Activated CD4-positive, alpha-beta memory T cell treated with anti-CD3 and anti-CD28 coated beads, Interleukin-2, amount 10 ng/mL, durations not matched to agents 7 days and 5 days (primary cell): ENCODE data around the gene TPM1. TPM values are rescaled to one million over a fixed set of nuclear protein-coding genes. Genes with fewer than 3 reads are reported as not detected.

Source experiments
- CTCF ChIA-PET: fragments of 350-600 bp; sonication (Branson Sonifier 250); formaldehyde crosslinking; loops from one replicate; lab custom pipeline; 2021; ENCODE audit warnings: antibody characterized with exemption, inconsistent platforms; lab: Charles Lee
- POLR2A ChIA-PET: fragments of 350-600 bp; sonication (Branson Sonifier 250); formaldehyde crosslinking; loops from one replicate; lab custom pipeline; 2021; ENCODE audit warnings: antibody characterized with exemption; lab: Charles Lee
- DNase-seq: peaks from one replicate; pipeline ENCODE4 v3.0.0-alpha.2; 2020
- H3K27ac Mint-ChIP-seq: one replicate; pipeline ENCODE4 v1.8.0; 2021; ENCODE audit warnings: mild to moderate bottlenecking, mixed read lengths
- H3K27me3 Mint-ChIP-seq: one replicate; pipeline ENCODE4 v1.8.0; 2021; ENCODE audit warnings: mixed read lengths
- H3K36me3 Mint-ChIP-seq: one replicate; pipeline ENCODE4 v1.8.0; 2021; ENCODE audit warnings: low read depth, mixed read lengths
- H3K4me1 Mint-ChIP-seq: one replicate; pipeline ENCODE4 v1.8.0; 2021; ENCODE audit warnings: mixed read lengths
- H3K4me3 Mint-ChIP-seq: one replicate; pipeline ENCODE4 v1.8.0; 2021; ENCODE audit warnings: mild to moderate bottlenecking, mixed read lengths
- H3K9me3 Mint-ChIP-seq: one replicate; pipeline ENCODE4 v1.8.0; 2021; ENCODE audit warnings: mixed read lengths
- total RNA-seq, 2 experiments: library from RNA; stranded (reverse); gene quantifications; one replicate each; pipeline ENCODE4 v1.2.3, GENCODE V29; 2021

TPM1 gene
- total RNA-seq, 2 experiments from 2014 or later, result 4.8 to 6.2 TPM

- Mint-ChIP-seq H3K27me3 (peaks cover 2% of the 10 kb centered on the region), H3K4me3 (no peak overlapping the region), H3K36me3 (no peaks in the 10 kb centered on the region), H3K27ac (no peak overlapping the region), H3K4me1 (no peaks in the 10 kb centered on the region), H3K9me3 (no peaks in the 10 kb centered on the region)
- CTCF ChIA-PET, result no interaction called here
- DNase-seq, result no peak
- POLR2A ChIA-PET, result no interaction called here
Measured at GRCh38 chr15:63008333-63009049, 34.1 kb upstream of the TPM1 start.

- H3K27me3 Mint-ChIP-seq, result peaks cover 4% of the 10 kb centered on the region
- ChIA-PET POLR2A (no interaction called here), CTCF (no interaction called here)
Measured at GRCh38 chr15:63010386-63010785, 32.2 kb upstream of the TPM1 start.

GRCh38 chr15:63010920-63011693 is 31.4 kb upstream of the TPM1 start:
- Mint-ChIP-seq H3K4me3 (no peak overlapping the region), H3K27ac (no peak overlapping the region), H3K9me3 (no peaks in the 10 kb centered on the region), H3K27me3 (peaks cover 4% of the 10 kb centered on the region), H3K36me3 (no peaks in the 10 kb centered on the region), H3K4me1 (peaks cover 7% of the 10 kb centered on the region)
- DNase-seq, result no peak
- ChIA-PET CTCF (no interaction called here), POLR2A (no interaction called here)

More at GRCh38 chr15:63010386-63010785, 32.2 kb upstream of the TPM1 start:
- DNase-seq, result no peak
- no peak overlapping the region for H3K27ac Mint-ChIP-seq
- no peaks in the 10 kb centered on the region for H3K9me3 Mint-ChIP-seq
- H3K4me3 Mint-ChIP-seq, result no peak overlapping the region
- H3K4me1 Mint-ChIP-seq, result peaks cover 3% of the 10 kb centered on the region
- no peaks in the 10 kb centered on the region for H3K36me3 Mint-ChIP-seq

DNA sequence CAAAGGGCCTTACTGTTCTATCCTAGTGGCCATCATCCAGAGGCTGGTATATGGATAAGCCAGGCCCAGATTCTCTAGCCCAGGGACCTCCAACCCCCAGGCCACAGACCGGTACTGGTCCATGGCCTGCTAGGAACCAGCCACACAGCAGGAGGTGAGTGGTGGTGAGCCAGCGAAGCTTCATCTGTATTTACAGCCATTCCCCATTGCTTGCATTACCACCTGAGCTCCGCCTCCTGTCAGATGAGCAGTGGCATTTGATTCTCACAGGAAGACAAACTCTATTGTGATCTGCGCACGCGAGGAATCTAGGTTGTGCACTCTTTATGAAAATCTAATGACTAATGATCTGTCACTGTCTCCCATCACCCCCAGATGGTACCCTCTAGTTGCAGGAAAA is 30.1 kb upstream of the TPM1 start:
- ChIA-PET POLR2A (no interaction called here), CTCF (no interaction called here)
- Mint-ChIP-seq H3K36me3 (no peaks in the 10 kb centered on the region), H3K27me3 (peaks cover 4% of the 10 kb centered on the region), H3K4me3 (no peak overlapping the region), H3K9me3 (no peaks in the 10 kb centered on the region), H3K27ac (no peak overlapping the region), H3K4me1 (peaks cover 7% of the 10 kb centered on the region)
- no peak for DNase-seq

DNA sequence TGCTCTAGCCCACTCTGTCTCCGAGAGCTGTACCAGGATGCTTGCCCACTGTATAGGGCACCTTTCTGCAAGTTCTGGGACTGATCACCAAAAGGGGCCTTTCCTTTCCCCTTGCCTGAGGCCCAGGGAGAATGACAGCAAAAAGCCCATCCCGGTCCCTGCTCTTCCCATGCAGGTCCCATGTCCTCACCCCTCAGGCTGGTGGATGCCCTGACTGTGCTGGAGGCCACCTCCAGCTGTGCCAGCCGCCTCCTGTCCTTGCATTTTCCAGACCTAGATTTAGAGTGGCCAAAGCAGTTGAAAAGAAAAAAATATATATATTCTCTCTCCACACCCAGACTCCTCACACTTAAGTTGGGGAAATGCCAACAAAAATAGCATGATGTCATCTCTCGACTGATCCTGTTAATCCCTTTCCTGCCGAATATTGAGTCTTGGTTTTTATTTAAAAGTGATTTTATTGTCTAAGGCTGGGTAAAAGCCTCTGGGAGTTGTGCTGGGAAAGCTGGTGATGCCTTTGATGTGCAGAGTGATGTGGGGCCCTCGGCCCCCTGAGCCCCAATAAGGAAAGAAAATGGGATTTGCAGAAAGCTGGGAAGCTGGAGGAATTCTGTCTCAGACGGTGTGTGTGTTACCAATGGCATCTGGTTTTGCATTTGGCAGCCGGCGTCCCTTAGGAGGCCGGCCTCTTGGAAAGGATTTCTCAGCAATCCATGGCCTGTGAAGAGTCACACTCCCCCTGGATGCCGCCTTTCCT is 29.3 kb upstream of the TPM1 start:
- no peak overlapping the region for H3K4me3 Mint-ChIP-seq
- H3K27ac Mint-ChIP-seq, result no peak overlapping the region
- H3K4me1 Mint-ChIP-seq, result peaks cover 7% of the 10 kb centered on the region
- H3K9me3 Mint-ChIP-seq, result no peaks in the 10 kb centered on the region
- POLR2A ChIA-PET, result no interaction called here
- no peaks in the 10 kb centered on the region for H3K36me3 Mint-ChIP-seq
- CTCF ChIA-PET, result no interaction called here
- peaks cover 4% of the 10 kb centered on the region for H3K27me3 Mint-ChIP-seq
- DNase-seq, result no peak

DNA sequence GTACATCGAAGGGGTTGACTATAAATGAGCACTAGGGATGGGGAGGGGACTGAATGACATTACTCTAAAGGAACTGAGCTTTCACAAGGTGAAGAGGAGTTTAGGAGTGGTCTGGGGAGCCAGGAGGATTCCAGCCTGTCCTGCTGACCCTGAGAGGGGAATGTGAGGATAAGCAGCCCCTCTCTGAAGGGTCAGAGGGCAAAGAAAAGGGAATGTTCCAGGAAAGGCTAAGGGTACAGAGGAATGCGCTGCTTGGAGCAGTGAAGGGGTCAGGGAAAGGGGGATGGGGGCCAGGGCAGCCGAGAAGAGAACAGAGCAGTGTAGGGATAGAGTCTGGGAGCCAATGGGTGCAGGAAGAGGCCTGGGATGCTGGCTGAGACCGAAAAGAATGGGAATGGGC is 28.0 kb upstream of the TPM1 start:
- no peaks in the 10 kb centered on the region for H3K36me3 Mint-ChIP-seq
- POLR2A ChIA-PET, result no interaction called here
- H3K9me3 Mint-ChIP-seq, result no peaks in the 10 kb centered on the region
- H3K27me3 Mint-ChIP-seq, result peaks cover 2% of the 10 kb centered on the region
- no peak overlapping the region for H3K4me3 Mint-ChIP-seq
- no peak overlapping the region for H3K27ac Mint-ChIP-seq
- DNase-seq, result no peak
- CTCF ChIA-PET, result no interaction called here
- peaks cover 7% of the 10 kb centered on the region for H3K4me1 Mint-ChIP-seq

DNA sequence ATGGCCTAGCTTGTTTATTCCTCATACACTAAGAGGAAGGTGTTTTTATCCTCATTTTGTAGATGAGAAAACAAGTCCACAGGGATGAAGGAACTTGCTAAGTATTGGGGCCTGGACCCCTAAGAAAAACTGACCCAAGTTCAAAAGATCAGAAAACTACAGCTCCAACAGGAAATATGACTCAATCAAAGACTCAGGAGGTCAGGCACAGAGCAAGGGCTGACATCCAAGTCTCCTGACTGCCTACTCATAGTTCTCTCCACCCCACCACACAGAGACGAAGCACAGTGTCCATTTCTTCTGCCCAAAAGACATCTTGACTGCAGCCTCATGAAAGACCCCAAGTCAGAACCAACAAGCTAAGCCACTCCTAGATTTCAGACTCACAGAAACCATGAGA is 26.9 kb upstream of the TPM1 start:
- no peak overlapping the region for H3K4me3 Mint-ChIP-seq
- peaks cover 2% of the 10 kb centered on the region for H3K27me3 Mint-ChIP-seq
- peaks cover 7% of the 10 kb centered on the region for H3K4me1 Mint-ChIP-seq
- ChIA-PET CTCF (interaction anchor here (1.3 to 1.9 kb wide), 2 partner anchors 32 to 273 kb away, joined by 3 to 7 read pairs; no protein-coding TSS in a partner anchor), POLR2A (no interaction called here)
- DNase-seq, result no peak
- H3K9me3 Mint-ChIP-seq, result no peaks in the 10 kb centered on the region
- H3K36me3 Mint-ChIP-seq, result no peaks in the 10 kb centered on the region
- H3K27ac Mint-ChIP-seq, result no peak overlapping the region

- Mint-ChIP-seq H3K9me3 (no peaks in the 10 kb centered on the region), H3K4me1 (peaks cover 7% of the 10 kb centered on the region), H3K27ac (no peak overlapping the region), H3K36me3 (no peaks in the 10 kb centered on the region), H3K27me3 (peaks cover 2% of the 10 kb centered on the region), H3K4me3 (no peak overlapping the region)
- DNase-seq, result no peak
- ChIA-PET POLR2A (no interaction called here), CTCF (interaction anchor here (1.3 to 1.9 kb wide), 2 partner anchors 32 to 274 kb away, joined by 3 to 7 read pairs; no protein-coding TSS in a partner anchor)
Measured at GRCh38 chr15:63016234-63016633, 26.3 kb upstream of the TPM1 start.

- Mint-ChIP-seq H3K4me3 (no peak overlapping the region), H3K36me3 (no peaks in the 10 kb centered on the region), H3K4me1 (peaks cover 7% of the 10 kb centered on the region), H3K27ac (no peak overlapping the region), H3K9me3 (no peaks in the 10 kb centered on the region), H3K27me3 (peaks cover 5% of the 10 kb centered on the region)
- ChIA-PET CTCF (no interaction called here), POLR2A (no interaction called here)
- no peak for DNase-seq
Measured at GRCh38 chr15:63018639-63019038, 23.9 kb upstream of the TPM1 start.

DNA sequence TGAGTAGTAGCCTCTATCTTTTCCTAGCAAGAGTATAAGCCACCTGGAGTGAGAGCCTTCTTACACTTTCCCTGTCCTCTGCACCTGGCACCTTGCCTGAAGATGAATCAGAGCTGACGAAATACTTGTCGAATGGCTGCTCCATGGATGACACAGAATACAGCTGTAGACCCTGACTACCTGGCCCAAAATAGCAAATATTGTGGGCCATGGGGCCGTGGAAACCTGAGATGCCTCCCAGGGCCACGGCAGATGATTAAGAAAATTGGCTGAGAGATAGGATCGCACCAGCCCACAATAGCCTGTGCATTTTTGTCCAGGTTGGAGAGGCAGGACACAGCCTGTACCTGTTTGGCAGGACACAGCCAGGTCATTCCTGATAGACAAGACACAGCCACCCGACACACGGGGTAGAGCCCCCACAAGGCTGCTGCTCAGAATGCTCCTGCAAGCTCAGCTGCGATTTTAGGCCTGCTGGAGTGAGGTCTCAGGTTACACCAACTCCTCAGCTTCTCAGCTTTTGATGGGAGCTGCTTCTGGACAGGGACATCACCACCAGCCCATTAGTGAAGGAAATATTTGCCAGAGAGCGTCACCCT is 22.9 kb upstream of the TPM1 start:
- CTCF ChIA-PET, result no interaction called here
- no peak for DNase-seq
- POLR2A ChIA-PET, result no interaction called here
- Mint-ChIP-seq H3K9me3 (no peaks in the 10 kb centered on the region), H3K4me1 (peaks cover 7% of the 10 kb centered on the region), H3K27me3 (peaks cover 4% of the 10 kb centered on the region), H3K27ac (no peak overlapping the region), H3K36me3 (no peaks in the 10 kb centered on the region), H3K4me3 (no peak overlapping the region)

DNA sequence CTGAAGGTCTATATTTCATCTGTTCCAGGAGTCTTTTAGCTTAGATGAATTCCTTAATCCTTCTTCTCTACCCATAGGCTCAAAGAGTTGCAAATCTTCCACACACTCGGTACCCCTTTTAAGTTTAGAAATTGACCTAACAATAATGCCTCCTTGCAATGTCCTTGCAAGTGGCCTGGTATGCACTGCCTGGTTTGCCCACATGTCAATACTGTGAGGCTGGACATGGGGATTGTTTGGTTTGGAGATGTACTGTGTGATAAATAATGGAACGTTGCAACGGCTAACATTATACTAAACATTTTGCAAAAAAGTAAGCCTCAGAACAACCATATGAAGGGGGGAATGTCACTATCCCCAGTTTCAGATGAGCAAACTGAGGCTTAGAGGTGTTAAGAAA is 22.4 kb upstream of the TPM1 start:
- ChIA-PET POLR2A (no interaction called here), CTCF (no interaction called here)
- no peak for DNase-seq
- no peak overlapping the region for H3K27ac Mint-ChIP-seq
- no peaks in the 10 kb centered on the region for H3K36me3 Mint-ChIP-seq
- H3K27me3 Mint-ChIP-seq, result peaks cover 4% of the 10 kb centered on the region
- H3K9me3 Mint-ChIP-seq, result no peaks in the 10 kb centered on the region
- peaks cover 6% of the 10 kb centered on the region for H3K4me1 Mint-ChIP-seq
- H3K4me3 Mint-ChIP-seq, result no peak overlapping the region

GRCh38 chr15:63020759-63021430 is 21.7 kb upstream of the TPM1 start:
- peaks cover 4% of the 10 kb centered on the region for H3K27me3 Mint-ChIP-seq
- DNase-seq, result no peak
- CTCF ChIA-PET, result no interaction called here
- POLR2A ChIA-PET, result no interaction called here
- no peak overlapping the region for H3K27ac Mint-ChIP-seq
- H3K36me3 Mint-ChIP-seq, result no peaks in the 10 kb centered on the region
- no peak overlapping the region for H3K4me3 Mint-ChIP-seq
- no peaks in the 10 kb centered on the region for H3K4me1 Mint-ChIP-seq
- H3K9me3 Mint-ChIP-seq, result no peaks in the 10 kb centered on the region
